Tibial artery (tissue), 4 donors: ENCODE measurements around the gene ZBTB34.

Experiments used
- DNase-seq, 2 donors: peaks; one replicate each; pipeline ENCODE4 v3.0.0-alpha.2; 2019
- H3K27ac ChIP-seq, 2 donors: fragments of 200-600 bp; sonication (generic) in 1 of 2; 1 replicate in 1 of 2; 2 replicates in 1 of 2; pipeline ENCODE4 v1.5.1; 2018 to 2019; ENCODE audit warnings: mild to moderate bottlenecking in 1 of 2
- H3K27me3 ChIP-seq, 2 donors: fragments of 200-600 bp; sonication (generic) in 1 of 2; one replicate each; pipeline versions ENCODE4 v1.5.1 to v1.6.0; 2016 to 2019
- H3K36me3 ChIP-seq, 3 donors: fragments of 200-600 bp; sonication (generic) in 2 of 3; one replicate each; pipeline ENCODE4 v1.5.1; 2016 to 2019; ENCODE audit warnings: mild to moderate bottlenecking in 2 of 3
- H3K4me1 ChIP-seq, 4 donors: fragments of 200-600 bp; sonication (generic) in 2 of 4; 1 replicate in 3 of 4; 2 replicates in 1 of 4; pipeline ENCODE4 v1.5.1; 2016 to 2019
- H3K4me3 ChIP-seq, 2 donors: fragments of 200-600 bp; sonication (generic) in 1 of 2; 1 replicate in 1 of 2; 2 replicates in 1 of 2; pipeline ENCODE4 v1.5.1; 2018 to 2019; ENCODE audit warnings: mild to moderate bottlenecking in 2 of 2
- H3K9me3 ChIP-seq, 3 donors: fragments of 200-600 bp; sonication (generic) in 1 of 3; one replicate each; pipeline ENCODE4 v1.5.1; 2016 to 2019
- CTCF ChIP-seq, 2 experiments: fragments of 200-600 bp in 1 of 2; fragments of 450-650 bp in 1 of 2; IDR thresholded peaks; one replicate each; pipeline ENCODE4 v1.5.1; 2017 to 2019; ENCODE audit warnings: antibody characterized with exemption in 2 of 2, mild to moderate bottlenecking in 1 of 2, moderate library complexity in 1 of 2
- intact Hi-C: fragments of 100-400 bp; cut with DNase I; formaldehyde crosslinking; loops from one replicate; pipeline ENCODE4 v1.15.0; 2023; ENCODE audit warnings: low total_unique reads

The ZBTB34 gene

GRCh38 chr9:126925876-126926275 lies 65.4 kb downstream of the ZBTB34 start:
- no peak for DNase-seq
- no peak overlapping the region for H3K27ac ChIP-seq
- no peak overlapping the region for H3K4me3 ChIP-seq
- no peaks in the 10 kb centered on the region for H3K36me3 ChIP-seq
- intact Hi-C loops, result no loop called here
- TF ChIP-seq CTCF (IDR thresholded peaks at IDR 0.05), result no peak
- H3K4me1 ChIP-seq, result no peaks in the 10 kb centered on the region
- H3K9me3 ChIP-seq, result no peaks in the 10 kb centered on the region
- no peaks in the 10 kb centered on the region for H3K27me3 ChIP-seq

- no peak for TF ChIP-seq CTCF (IDR thresholded peaks at IDR 0.05)
- DNase-seq, result no peak
- Histone ChIP-seq H3K27ac (no peak overlapping the region), H3K4me1 (no peaks in the 10 kb centered on the region), H3K36me3 (no peaks in the 10 kb centered on the region), H3K4me3 (no peak overlapping the region), H3K27me3 (no peaks in the 10 kb centered on the region), H3K9me3 (no peaks in the 10 kb centered on the region)
- intact Hi-C loops, result no loop called here
Measured at GRCh38 chr9:126926364-126926763, 65.9 kb downstream of the ZBTB34 start.

- no peaks in the 10 kb centered on the region for H3K9me3 ChIP-seq
- no peaks in the 10 kb centered on the region for H3K36me3 ChIP-seq
- intact Hi-C loops, result no loop called here
- no peaks in the 10 kb centered on the region for H3K27me3 ChIP-seq
- no peaks in the 10 kb centered on the region for H3K4me1 ChIP-seq
- H3K4me3 ChIP-seq, result no peak overlapping the region
- TF ChIP-seq CTCF (IDR thresholded peaks at IDR 0.05), result no peak
- no peak overlapping the region for H3K27ac ChIP-seq
- no peak for DNase-seq
Measured at GRCh38 chr9:126927419-126927818, 67.0 kb downstream of the ZBTB34 start.

GRCh38 chr9:126932871-126933321 lies 72.5 kb downstream of the ZBTB34 start:
- intact Hi-C loops, result loop anchor here (5.0 kb wide), 1 partner anchor 1956 kb away; no protein-coding TSS in a partner anchor
- no peak for DNase-seq

GRCh38 chr9:126933334-126933980 lies 73.0 kb downstream of the ZBTB34 start:
- Histone ChIP-seq H3K27me3 (no peaks in the 10 kb centered on the region), H3K4me3 (no peak overlapping the region), H3K27ac (no peak overlapping the region), H3K4me1 (no peaks in the 10 kb centered on the region), H3K9me3 (no peaks in the 10 kb centered on the region), H3K36me3 (no peaks in the 10 kb centered on the region)
- no peak for TF ChIP-seq CTCF (IDR thresholded peaks at IDR 0.05)
- intact Hi-C loops, result loop anchor here (5.0 kb wide), 1 partner anchor 1956 kb away; no protein-coding TSS in a partner anchor
- DNase-seq, result no peak

More at GRCh38 chr9:126932871-126933321, 72.5 kb downstream of the ZBTB34 start:
- Histone ChIP-seq H3K4me1 (no peaks in the 10 kb centered on the region), H3K27ac (no peak overlapping the region), H3K27me3 (no peaks in the 10 kb centered on the region), H3K36me3 (no peaks in the 10 kb centered on the region), H3K4me3 (no peak overlapping the region), H3K9me3 (no peaks in the 10 kb centered on the region)
- no peak for TF ChIP-seq CTCF (IDR thresholded peaks at IDR 0.05)
